Pons (tissue), 1 donor: Measurements from ENCODE around the gene WDR54.
"Not testable (repeated sequence)": the region's sequence is repeated elsewhere in the genome, so short reads cannot be mapped to it uniquely, and the experiment has no call there.

Experiments
- DNase-seq: peaks from one replicate; pipeline ENCODE4 v3.0.0-alpha.2; 2016; ENCODE audit warnings: low spot score

WDR54 gene

DNA sequence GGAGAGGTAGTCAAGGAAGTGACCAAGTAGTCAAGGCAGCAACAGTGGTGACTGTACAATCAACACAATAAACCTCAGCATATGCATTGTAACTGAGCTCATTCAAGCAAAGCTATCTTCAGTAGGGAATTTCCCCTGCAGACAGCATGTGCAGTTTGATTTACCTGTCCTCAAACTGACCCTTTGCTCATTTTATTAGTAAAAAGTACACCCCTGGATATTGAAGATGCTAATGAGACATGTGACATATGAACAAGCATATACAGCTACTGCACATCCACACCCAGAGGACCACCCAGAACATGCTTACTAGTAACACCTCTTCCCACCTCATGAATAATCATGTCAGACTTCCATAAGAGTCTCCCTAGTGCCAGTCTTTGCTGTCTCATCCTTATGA is 15.5 kb upstream of the WDR54 start:
- no peak for DNase-seq

DNA sequence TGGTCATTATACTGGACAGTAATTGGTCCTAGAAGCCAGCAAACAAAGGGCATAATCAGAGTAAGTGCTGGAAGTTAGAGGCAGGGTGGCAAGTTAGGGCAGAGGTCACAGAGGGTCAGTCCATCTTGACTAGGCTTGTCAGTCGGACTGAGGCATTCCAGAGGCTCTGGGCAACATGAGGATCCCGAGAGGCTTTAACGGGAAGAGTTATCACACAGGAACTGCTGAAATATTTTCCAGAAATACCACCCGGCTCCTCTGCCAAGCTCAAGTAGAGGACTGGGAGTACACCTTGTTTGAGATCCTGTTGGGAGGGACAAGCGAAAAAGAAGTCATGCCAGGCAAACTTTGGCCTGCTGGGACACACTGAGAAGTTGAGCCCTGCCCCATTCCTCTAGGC is 13.8 kb upstream of the WDR54 start:
- DNase-seq, result no peak

DNA sequence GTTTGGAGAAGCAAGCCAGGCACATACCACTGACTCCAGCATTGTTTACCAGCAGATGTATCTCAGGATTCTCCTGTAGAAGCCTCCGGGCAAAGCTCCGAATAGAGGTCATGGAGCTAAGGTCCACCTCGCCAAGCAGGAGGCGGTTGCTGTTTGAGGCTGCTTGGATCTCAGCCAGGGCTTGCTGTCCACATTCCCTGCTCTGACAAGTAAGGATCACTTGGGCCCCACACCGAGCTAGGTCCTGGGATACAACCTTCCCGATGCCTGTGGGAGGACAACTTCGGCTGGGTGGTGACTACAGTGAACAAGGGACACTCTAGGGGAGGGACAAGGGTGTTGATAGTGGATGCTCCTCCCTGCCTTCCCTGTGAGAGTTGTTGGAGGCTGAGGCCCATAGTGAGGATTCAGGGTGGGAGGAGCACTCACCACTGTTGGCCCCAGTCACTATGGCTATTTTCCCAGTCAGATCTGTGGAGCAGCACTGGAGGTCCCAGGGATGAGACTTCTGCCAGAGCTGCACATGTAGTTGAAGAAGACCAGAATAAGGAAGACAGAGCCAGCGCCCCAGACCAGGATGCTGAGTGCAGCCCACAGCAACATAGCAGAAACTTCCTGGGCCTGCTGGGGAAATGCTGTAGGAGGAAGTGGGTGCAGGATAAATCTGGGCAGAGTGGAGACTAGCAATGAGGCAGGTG is 8.4 kb upstream of the WDR54 start:
- DNase-seq, result no peak

DNA sequence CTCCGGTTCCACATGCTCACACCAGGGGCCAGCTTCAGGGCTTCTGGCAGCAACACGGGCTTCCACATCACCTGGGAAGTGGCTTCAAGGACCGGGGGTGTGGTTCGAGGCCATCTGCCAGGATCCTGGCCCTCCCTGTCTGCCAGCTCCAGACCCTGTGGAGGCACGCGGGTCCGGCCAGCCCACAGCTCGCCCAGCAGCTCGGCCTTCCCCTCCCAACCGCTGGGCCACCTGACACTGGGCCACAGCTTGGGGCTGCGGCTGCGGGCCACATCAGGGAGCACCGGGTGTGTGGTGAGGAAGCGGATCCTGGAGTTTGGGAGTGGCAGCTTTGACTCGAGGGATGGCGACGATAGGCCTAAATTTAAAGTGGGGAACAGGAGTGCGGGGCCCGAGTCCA is 7.1 kb upstream of the WDR54 start:
- no peak for DNase-seq

DNA sequence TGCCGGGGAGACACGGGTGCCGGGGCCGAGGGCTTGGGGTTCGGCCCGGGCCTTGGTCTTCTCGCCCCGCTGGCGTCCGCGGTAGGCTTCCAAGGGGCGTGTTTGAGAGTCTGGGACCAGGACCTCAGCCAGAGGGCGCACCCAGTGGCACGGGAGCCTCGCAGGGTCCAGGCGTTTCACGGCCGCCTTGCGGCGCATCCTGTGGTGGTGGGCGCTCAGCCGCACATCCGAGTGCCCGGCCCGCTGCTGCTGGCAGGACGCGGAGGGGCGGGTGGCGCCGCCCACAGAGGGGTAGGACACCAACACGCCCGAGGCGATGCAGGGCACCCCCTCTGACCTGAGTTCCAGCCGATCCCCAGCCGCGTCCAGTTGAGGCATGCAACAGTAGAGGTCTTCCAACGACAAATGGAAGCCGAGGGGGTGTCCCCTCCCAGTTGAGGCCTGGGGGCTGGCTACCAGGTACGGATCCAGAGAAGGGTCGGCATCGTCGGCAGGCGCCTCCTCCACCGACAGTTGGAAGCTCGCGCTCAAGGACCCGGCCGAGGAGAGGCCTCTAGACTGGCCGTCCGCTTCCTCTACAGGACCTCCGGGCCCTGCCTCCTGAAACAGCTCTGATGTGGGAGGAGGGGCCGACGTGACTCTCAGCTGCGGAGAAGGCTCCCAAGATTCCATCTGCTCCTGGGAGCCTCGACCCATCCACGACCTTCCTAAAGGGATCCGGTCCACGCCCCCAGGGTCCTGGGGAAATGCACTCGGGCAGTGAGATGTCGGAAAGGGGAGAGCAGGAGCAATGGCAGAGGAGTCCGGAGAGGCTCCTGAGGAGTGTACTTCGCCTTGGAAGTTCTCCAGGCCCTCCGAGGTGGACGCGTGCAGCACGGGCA is 6.4 kb upstream of the WDR54 start:
- DNase-seq, result no peak

DNA sequence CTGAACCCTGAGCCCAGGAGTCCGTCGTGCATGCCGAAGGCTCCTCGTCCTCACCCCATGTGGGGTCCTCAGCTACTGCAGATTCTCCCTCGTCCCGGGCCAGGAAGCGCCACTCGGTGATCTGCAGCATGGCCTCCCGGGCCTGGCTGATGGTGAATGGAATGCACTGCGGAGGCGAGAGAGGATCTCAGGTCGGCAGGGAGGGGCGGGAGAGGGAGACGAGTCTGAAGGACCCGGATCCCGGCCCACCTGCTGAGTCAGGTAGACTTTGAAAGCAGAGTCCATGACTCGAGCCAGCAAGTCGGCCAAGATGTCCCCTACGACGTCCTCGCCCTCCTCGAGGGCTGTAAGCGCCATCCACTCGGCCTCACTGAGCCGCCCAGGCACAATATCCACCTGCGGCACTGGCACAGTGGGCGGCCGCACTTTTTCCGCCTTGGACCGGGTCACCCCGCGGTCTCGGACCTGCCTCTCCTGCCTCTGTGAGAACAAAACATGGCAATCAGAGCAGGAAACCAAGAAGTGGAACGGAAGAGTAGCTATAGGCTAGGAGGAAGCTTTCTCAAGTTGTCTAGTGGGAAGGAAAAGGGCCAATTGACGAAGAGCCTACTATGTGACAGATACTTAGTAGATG is 5.7 kb upstream of the WDR54 start:
- no peak for DNase-seq

DNA sequence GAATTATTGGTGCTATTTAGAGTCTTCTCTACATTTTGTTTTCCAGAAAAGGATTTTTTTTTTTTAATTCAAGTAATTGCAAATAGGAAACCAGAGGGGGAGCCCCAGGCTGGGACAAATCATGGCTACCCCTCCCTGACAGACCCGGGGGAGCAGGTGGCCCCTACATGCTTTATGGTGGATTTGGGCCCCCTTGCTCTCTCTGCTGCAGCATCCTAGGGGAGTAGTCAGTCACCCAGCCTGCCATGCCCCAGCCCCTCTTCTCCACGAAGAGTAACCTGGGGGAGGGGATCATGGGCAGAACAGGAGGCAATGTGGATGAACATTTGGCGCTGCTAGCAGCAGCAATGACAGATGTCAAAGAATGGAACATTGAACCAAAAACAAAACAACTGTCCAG is 4.8 kb upstream of the WDR54 start:
- no peak for DNase-seq

DNA sequence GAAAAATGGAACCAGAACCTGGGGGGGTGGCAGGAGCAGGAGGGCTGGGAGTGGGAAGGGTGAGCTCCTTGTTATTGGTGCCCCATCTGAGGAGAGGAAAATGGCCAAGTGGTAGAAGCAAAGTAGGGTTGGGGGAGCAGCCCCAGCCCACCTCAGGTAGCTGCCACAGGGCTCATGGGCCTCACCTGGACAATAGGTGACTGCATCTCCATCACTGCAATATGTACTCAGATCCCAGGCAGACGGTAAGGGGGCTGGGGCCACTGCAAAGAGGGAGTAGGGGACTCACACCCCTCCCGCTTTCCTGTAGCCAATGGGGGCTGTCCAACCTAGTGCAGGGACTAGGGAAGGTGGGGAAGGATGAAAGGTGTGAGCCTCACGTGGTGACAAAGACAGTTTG is 4.3 kb upstream of the WDR54 start:
- DNase-seq, result no peak

DNA sequence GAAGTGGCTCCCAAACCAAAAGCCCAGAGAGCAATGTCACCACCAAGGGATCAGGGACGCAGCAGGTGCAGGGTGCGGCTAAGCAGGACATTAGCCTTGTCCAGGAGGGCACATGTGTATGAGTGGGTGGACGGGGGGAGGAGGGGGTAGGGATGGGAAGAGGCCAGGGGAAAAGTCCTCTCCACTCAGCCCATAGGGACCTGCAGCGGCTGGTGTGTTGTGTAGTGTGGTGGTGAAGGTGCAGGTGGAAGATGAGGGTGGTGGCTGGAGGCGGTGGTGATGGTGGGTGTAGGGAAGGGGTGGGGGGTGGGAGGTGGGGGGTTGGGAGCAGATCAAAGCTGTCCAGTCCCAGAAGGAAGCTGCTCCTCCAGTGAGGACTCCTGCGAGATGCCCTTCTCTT is 3.8 kb upstream of the WDR54 start:
- DNase-seq, result no peak

DNA sequence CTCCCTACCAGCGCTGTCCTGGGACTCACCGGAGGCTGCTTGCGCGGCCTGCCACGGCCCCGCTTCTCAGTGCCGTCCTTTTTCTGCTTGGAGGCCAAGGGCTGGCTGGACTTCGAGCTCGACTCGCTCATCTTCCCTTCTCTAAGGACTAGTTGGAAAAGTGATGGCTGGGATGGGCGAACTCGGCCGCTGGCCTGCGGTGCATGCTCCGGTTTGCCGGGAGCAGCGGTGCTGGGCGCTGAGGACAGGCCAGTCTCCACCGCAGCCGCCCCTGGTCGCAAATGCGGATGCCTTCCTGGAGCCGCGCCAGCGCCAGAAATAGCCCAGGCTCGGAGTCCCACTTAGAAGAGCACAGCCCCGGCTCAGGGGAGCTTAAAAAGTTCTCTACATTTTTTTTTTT is 3.2 kb upstream of the WDR54 start:
- DNase-seq, result no peak

DNA sequence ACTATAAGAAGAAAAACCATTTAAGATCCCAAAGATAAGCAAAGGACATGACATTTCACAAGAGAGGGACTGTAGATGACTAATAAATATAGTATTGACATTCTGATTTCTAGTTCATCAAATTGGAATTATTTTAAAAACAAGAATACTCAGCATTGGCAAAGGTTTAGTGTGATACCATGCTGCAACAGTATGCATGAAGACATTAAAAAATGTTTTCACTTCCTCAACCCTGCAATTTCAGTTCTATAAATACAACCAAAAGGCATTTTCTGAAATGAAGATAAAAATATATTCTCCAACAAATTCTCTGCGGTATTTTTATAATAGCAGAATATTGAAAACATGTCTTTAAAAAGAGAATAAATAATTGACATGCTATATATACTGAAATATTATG is 2.2 kb upstream of the WDR54 start:
- DNase-seq, result no peak

DNA sequence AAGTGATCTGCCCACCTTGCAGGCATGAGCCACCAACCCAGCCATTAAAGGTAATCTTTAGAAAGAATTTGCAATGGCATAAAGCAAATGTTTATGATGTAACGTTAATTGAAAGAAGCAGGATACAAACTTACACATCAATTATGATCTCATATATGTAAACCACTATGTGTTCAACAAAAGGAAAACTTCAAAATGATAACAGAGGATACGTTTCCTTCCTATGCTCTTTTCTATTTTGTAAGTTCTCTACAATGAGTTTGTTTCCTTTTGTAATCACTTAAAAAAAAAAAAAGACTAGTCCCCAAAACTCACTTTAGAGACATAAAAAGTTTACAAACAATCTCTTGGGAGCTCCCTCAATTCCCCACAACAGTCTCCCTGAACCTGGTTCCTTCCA is 1.5 kb upstream of the WDR54 start:
- no peak for DNase-seq

DNA sequence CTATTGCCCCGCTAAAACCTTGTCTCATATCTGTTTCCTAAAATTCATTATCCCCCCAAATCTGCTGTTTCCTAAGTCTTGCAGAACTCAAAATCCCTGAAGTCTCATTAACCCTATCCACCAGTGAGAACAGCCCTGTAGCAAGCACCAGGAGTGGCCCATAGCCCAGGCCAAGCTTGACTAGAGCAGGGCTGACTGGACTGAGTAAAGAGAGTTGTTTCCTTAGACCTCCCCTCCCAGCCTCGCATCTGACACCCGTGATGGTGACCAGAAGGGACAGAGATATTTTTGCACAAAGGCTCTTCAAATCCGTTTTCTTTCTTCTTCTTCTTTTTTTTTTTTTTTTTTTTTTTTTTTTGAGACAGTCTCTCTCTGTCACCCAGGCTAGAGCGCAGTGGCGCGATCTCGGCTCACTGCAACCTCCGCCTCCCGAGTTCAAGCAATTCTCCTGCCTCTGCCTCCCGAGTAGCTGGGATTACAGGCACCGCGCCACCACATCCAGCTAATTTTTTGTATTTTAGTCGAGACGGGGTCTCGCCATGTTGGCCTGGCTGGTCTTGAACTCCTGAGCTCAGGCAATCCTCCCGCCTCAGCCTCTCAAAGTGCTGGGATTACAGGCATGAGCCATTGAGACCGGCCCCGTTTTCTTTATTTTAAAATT is 957 bp upstream of the WDR54 start:
- DNase-seq, result not testable (repeated sequence)

DNA sequence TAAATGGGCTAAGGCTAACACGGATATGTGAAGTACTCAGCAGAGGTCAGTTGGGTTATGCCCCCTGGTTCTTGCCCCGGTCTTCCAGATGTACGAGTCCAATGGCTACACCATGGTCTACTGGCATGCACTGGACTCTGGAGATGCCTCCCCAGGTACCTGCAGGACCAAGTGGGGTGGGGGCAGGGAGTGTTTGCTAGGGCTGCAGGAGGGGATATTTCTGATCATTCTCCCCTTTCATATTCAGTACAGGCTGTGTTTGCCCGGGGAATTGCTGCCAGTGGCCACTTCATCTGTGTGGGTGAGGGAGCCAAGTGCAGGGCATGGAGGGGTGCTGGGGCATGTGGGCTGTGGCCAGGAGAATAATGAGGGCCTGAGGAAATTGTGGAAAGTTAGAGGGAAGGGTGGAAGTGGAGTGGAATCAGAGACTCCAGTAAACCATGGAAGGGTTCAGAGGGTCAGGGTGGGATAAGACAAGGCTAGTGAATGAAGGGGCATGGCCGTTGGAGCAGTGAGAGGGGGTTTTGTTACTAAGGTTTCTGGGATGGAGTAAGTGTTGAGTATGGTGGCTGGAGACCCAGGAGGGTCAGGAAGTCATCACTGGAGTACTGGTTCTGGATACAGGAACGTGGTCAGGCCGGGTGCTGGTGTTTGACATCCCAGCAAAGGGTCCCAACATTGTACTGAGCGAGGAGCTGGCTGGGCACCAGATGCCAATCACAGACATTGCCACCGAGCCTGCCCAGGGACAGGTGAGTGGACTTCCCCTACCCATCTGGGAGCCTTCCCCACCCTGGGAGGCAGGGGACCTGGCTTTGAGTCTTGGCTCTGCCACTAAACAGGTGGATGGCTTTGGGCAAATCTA is 1.9 kb downstream of the WDR54 start:
- no peak for DNase-seq

DNA sequence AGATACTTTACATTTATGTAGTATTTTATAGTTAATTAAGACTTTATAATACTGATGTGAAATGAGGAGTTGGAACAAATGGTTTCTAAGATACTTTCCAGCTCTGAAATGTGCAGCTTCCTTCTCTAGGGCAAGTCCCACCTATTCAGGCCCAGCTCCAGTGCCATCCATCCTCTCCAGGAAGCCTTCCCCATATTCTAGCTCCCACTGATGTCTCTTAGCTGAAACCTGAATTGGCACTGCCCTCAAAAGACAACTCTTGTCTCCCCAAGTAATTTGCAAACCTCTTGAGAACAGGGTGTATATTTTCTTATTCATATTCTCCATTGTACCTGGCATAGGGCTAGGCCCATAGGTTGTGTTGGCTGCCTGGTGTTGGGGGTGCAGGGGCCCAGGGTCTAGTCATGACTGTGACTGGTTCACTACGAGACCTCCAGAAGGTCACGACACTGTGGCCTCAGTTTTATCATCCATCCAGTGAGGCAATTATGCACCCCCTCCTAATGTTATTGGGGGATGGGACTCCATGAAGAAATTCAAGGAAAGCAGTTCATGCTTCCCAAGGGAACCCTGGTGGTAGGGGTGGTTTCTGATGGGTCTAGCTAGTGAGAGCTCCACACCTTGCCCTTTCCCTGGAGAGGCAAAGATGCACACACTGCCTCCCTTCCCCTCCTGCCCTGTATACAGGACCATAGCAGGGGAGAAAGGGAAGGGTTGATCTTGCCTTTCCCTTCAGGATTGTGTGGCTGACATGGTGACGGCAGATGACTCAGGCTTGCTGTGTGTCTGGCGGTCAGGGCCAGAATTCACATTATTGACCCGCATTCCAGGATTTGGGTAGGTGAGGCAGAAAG is 2.8 kb downstream of the WDR54 start:
- no peak for DNase-seq

DNA sequence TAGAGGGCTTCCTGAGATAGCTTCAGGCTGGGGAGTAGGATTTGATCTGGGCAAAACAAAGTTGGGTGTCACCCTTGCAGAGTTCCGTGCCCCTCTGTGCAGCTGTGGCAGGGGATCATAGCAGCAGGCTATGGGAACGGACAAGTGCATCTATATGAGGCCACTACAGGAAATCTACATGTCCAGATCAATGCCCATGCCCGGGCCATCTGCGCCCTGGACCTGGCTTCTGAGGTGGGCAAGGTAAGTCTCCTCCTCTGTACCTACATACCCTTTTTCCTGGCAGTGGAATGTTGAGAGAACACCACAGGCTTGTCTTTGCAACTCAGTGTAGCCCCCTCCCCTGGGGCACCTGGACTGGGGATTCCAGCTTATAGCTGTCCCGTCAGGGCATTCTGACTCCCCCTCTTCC is 3.5 kb downstream of the WDR54 start:
- DNase-seq, result no peak

DNA sequence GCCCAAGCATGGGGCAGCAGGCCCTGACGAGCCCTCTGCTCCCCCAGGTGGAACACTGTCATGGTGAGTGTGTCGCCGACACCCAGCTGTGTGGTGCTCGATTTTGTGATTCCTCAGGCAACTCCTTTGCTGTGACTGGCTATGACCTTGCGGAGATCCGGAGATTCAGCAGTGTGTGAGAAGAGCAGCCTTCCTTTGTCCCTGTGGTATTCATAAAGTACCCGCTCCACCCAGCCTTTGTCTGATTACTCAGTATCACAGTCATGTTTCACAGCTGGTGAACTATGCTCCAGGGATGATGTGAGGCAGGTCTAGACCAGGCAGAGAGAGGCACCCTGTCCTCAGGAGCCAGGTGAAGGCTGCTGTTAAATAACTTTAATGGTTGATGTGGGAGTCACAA is 4.0 kb downstream of the WDR54 start:
- DNase-seq, result no peak

DNA sequence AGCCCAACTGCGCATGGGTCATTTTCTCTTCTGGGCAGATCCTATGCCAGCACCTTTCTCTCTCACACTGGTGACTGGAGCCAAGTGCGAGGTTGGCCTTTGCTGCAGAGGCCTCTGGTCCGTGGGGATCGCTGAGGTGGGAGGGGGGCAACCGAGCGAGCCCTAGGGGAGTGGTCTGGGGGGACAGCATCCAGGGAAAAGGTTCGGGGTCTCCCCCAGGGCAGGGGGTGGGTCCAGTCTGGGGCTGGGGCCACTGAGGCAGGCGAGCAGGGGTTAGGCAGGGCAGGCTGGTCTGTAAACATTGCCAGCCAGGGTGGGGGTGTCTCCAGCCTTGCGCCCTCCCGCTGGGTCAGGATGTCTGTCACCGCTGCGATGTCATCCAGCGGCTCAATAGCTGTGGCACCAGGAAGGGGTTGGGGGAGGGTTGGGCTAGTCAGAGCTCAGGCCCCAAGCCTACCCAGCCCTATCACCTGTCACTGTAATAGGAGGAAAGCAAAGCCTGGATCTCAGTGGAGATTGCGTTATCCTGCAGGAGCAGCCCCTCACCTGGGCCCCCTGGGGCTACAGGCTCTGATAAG is 4.7 kb downstream of the WDR54 start:
- no peak for DNase-seq

DNA sequence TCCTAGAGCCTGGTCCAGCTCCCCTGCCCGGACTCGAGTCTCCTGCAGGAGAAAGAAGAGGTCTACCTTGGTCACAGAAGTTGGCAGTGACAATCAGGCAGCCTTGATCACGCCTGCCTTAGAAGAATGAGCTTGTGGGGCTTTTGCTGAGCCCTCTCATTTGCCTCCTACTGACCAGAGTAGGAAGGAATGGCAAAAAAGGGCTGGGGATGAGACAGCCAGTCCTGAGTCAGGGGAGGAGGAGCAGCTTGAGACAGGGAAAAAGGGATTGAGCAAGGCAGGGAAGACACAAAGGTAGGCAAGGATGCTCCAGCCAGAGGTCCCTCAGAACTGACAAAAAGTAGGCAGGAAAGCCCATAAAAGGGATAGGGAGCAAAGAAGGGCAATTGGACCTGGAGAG is 6.0 kb downstream of the WDR54 start:
- no peak for DNase-seq

DNA sequence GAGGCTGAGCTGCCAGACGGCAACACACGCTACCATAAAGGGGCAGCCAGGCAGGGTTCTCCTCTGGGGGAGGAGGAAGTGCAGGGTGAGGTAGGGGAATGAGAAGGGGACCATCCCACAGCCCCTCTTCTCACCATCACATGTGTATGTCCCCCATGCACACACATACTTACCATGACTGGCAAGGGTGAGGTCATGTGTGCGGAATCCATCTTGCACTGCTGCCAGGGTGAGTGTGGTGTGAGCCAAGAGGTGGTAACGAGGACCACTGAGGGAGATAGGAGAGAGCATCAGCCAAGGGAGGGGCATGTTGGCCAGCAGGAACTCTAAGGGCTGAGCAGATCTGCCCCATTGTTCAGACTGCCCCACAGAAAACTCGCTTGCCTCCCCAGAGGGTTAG is 7.1 kb downstream of the WDR54 start:
- DNase-seq, result no peak
